Left ventricle myocardium inferior (tissue), 1 donor: ENCODE data around the gene ZBTB9. TPM values are rescaled to one million over a fixed set of nuclear protein-coding genes. Genes with fewer than 3 reads are reported as not detected.

Experiments
- DNase-seq: peaks from one replicate; pipeline ENCODE4 v3.0.0-alpha.2; 2020
- H3K27ac ChIP-seq: fragments of 200-600 bp; replicated peaks from 2 replicates; pipeline ENCODE4 v1.8.0; 2021
- H3K27me3 ChIP-seq: fragments of 200-600 bp; 2 replicates; pipeline ENCODE4 v1.8.0; 2021; ENCODE audit warnings: low read depth
- H3K36me3 ChIP-seq: fragments of 200-600 bp; 2 replicates; pipeline ENCODE4 v1.8.0; 2021
- H3K4me1 ChIP-seq: fragments of 200-600 bp; 2 replicates; pipeline ENCODE4 v1.8.0; 2021
- H3K4me3 ChIP-seq: fragments of 200-600 bp; 2 replicates; pipeline ENCODE4 v1.8.0; 2021; ENCODE audit warnings: mild to moderate bottlenecking, moderate library complexity
- H3K9me3 ChIP-seq: fragments of 200-600 bp; replicated peaks from 2 replicates; pipeline ENCODE4 v1.8.0; 2021
- CTCF ChIP-seq: fragments of 200-600 bp; IDR thresholded peaks from 2 replicates; pipeline ENCODE4 v1.8.0; 2021; ENCODE audit warnings: antibody characterized with exemption, mild to moderate bottlenecking, borderline replicate concordance
- intact Hi-C: fragments of 100-400 bp; cut with micrococcal nuclease; formaldehyde crosslinking; loops from one replicate; pipeline ENCODE4 v1.11.0; 2022
- total RNA-seq: library from RNA; stranded (reverse); fragmentation: NEBNext Ultra II Directional; extraction: Animal tissue kit (Norgen Biotek cat#: 25700); gene quantifications from one replicate; pipeline ENCODE4 v1.2.1, GENCODE V29; 2021
- donor health status: DM: no; HTN: yes; CAD: no; lungs with severe emphysema.

Gene ZBTB9
- total RNA-seq, 1 donor from 2014 or later: 4.9 TPM

GRCh38 chr6:33488339-33488738 lies 34.0 kb downstream of the ZBTB9 start:
- no peak overlapping the region for H3K27ac ChIP-seq
- no peaks in the 10 kb centered on the region for H3K9me3 ChIP-seq
- DNase-seq: no peak
- no peaks in the 10 kb centered on the region for H3K36me3 ChIP-seq
- H3K4me1 ChIP-seq: no peaks in the 10 kb centered on the region
- no peak overlapping the region for H3K4me3 ChIP-seq
- no peak for TF ChIP-seq CTCF
- intact Hi-C loops: no loop called here
- peaks cover 19% of the 10 kb centered on the region for H3K27me3 ChIP-seq

GRCh38 chr6:33490198-33490597 lies 35.8 kb downstream of the ZBTB9 start:
- intact Hi-C loops: no loop called here
- Histone ChIP-seq H3K9me3 (no peaks in the 10 kb centered on the region), H3K4me3 (no peak overlapping the region), H3K27me3 (peaks cover 19% of the 10 kb centered on the region), H3K36me3 (no peaks in the 10 kb centered on the region), H3K27ac (no peak overlapping the region), H3K4me1 (no peaks in the 10 kb centered on the region)
- TF ChIP-seq CTCF: no peak
- no peak for DNase-seq

- Histone ChIP-seq H3K27ac (no peak overlapping the region), H3K4me1 (no peaks in the 10 kb centered on the region), H3K4me3 (no peak overlapping the region), H3K36me3 (no peaks in the 10 kb centered on the region), H3K27me3 (peaks cover 19% of the 10 kb centered on the region), H3K9me3 (no peaks in the 10 kb centered on the region)
- TF ChIP-seq CTCF: no peak
- no peak for DNase-seq
- intact Hi-C loops: no loop called here
Observed at GRCh38 chr6:33490621-33491020, 36.2 kb downstream of the ZBTB9 start.

GRCh38 chr6:33492093-33492492 lies 37.7 kb downstream of the ZBTB9 start:
- Histone ChIP-seq H3K36me3 (no peaks in the 10 kb centered on the region), H3K9me3 (no peaks in the 10 kb centered on the region), H3K4me3 (no peak overlapping the region), H3K27me3 (peaks cover 14% of the 10 kb centered on the region), H3K4me1 (no peaks in the 10 kb centered on the region), H3K27ac (no peak overlapping the region)
- no peak for DNase-seq
- intact Hi-C loops: no loop called here
- TF ChIP-seq CTCF: no peak

- Histone ChIP-seq H3K4me3 (no peak overlapping the region), H3K4me1 (no peaks in the 10 kb centered on the region), H3K36me3 (no peaks in the 10 kb centered on the region), H3K9me3 (no peaks in the 10 kb centered on the region), H3K27ac (no peak overlapping the region), H3K27me3 (no peaks in the 10 kb centered on the region)
- DNase-seq: no peak
- no peak for TF ChIP-seq CTCF
- intact Hi-C loops: no loop called here
Observed at GRCh38 chr6:33497157-33497556, 42.8 kb downstream of the ZBTB9 start.

GRCh38 chr6:33502486-33502885 lies 48.1 kb downstream of the ZBTB9 start:
- intact Hi-C loops: no loop called here

More at GRCh38 chr6:33502486-33502885, 48.1 kb downstream of the ZBTB9 start:
- no peak for DNase-seq
- peaks cover 8% of the 10 kb centered on the region for H3K4me1 ChIP-seq
- no peak overlapping the region for H3K27ac ChIP-seq
- no peak overlapping the region for H3K4me3 ChIP-seq
- H3K27me3 ChIP-seq: no peaks in the 10 kb centered on the region
- peaks cover 8% of the 10 kb centered on the region for H3K9me3 ChIP-seq
- H3K36me3 ChIP-seq: no peaks in the 10 kb centered on the region
- no peak for TF ChIP-seq CTCF
